H1 (cell line): ENCODE results near the gene PDE1C. TPM values are rescaled to one million over a fixed set of nuclear protein-coding genes. Genes with fewer than 3 reads are reported as not detected.

Experiments used
- CREB1 ChIP-seq: IDR thresholded peaks from 2 replicates; pipeline ENCODE4 v1.6.1; 2012; ENCODE audit warnings: inconsistent platforms
- POU5F1 ChIP-seq: IDR thresholded peaks from 2 replicates; pipeline ENCODE4 v1.6.1; 2011; ENCODE audit warnings: low read depth, mild to moderate bottlenecking, low read length, moderate library complexity
- SIN3A ChIP-seq, 2 experiments: IDR thresholded peaks in 1 of 2; conservative IDR thresholded peaks in 1 of 2; 2 replicates each; pipeline ENCODE4 v1.6.1; 2011 to 2012; ENCODE audit warnings: low read length in 2 of 2, improper control_type of control experiment in 1 of 2, low read depth in 1 of 2, mild to moderate bottlenecking in 1 of 2
- SIX5 ChIP-seq: IDR thresholded peaks from 2 replicates; pipeline ENCODE4 v1.6.1; 2011; ENCODE audit warnings: mild to moderate bottlenecking, low read depth, low read length
- TEAD4 ChIP-seq: IDR thresholded peaks from 2 replicates; pipeline ENCODE4 v1.6.1; 2012; ENCODE audit warnings: low read depth, low read length, inconsistent platforms, mixed read lengths
- polyA plus RNA-seq, 7 experiments: library from polyadenylated mRNA; depleted of rRNA in 3 of 7; stranded (reverse) in 5 of 7; unstranded in 2 of 7; fragments of >200 nt in 5 of 7; fragments of 200-250 nt in 2 of 7; gene quantifications; 1 replicate in 5 of 7; 2 replicates in 1 of 7; 4 replicates in 1 of 7; pipeline versions ENCODE4 v1.2.1 to v1.2.3, GENCODE V29; 2011 to 2013; ENCODE audit warnings: missing spikeins in 2 of 7, mixed read lengths in 2 of 7
- total RNA-seq: library from RNA; stranded (reverse); fragmentation: NEBNext Ultra II Directional; extraction: Animal tissue kit (Norgen Biotek cat#: 25700); gene quantifications from 2 replicates; pipeline ENCODE4 v1.2.1, GENCODE V29; 2021
- TF ChIP-seq, protein P1 (sequence below): IDR thresholded peaks from 2 replicates; pipeline ENCODE4 v1.6.1; 2012; ENCODE audit warnings: inconsistent platforms

PDE1C gene
- total and polyA plus RNA-seq, 2 of the 8 experiments (the other 6 are each of a cell fraction or from before 2014, with no cell fraction given): 0.11 to 1.1 TPM

DNA sequence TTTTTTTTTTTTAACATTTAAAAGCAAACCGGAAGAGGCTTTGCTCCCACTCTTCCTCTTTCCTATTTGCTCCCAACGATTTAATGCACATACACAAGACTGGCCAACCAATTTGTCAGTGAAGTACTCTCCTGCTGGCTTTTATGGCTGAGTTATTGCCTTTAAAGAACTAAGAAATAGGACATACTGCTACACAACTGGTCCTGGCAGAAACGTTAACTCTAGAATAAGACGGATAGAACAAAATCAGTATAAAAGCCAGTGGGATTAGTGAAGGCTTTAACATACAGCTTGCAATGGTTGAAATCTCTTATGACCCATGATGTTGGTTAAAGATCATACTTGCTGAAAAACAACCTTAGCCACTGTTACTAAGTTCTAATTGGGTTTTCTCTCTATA is 47.2 kb downstream of the PDE1C start (continued):
- TF ChIP-seq SIX5 (no peak), TEAD4 (no peak), CREB1 (no peak), POU5F1 (no peak), SIN3A (conservative IDR thresholded peaks at IDR 0.05 in 1 of 2, IDR thresholded peaks at IDR 0.05 in 1 of 2; ENCODE audit: low read depth in 1 of 2, low read length in 2 of 2) (no peak)
- TF ChIP-seq, protein P1, sequence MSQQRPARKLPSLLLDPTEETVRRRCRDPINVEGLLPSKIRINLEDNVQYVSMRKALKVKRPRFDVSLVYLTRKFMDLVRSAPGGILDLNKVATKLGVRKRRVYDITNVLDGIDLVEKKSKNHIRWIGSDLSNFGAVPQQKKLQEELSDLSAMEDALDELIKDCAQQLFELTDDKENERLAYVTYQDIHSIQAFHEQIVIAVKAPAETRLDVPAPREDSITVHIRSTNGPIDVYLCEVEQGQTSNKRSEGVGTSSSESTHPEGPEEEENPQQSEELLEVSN: no peak
